ENCODE measurements around the gene UNC80. TPM values are rescaled to one million over a fixed set of nuclear protein-coding genes. Genes with fewer than 3 reads are reported as not detected.

The UNC80 gene
- total RNA-seq, 2 experiments from 2014 or later, result not detected

- Mint-ChIP-seq H3K27me3 (no peaks in the 10 kb centered on the region), H3K36me3 (no peaks in the 10 kb centered on the region), H3K4me3 (no peak overlapping the region), H3K27ac (no peak overlapping the region), H3K9me3 (no peaks in the 10 kb centered on the region), H3K4me1 (ENCODE audit: low read depth) (no peaks in the 10 kb centered on the region)
- POLR2A ChIA-PET, result no interaction called here
- DNase-seq, result no peak
- intact Hi-C loops (cut with micrococcal nuclease), result no loop called here
- CTCF ChIA-PET, result interaction anchor here (0.6 to 2.0 kb wide), 4 partner anchors 27 to 510 kb away, joined by 3 to 7 read pairs (median 3); no protein-coding TSS in a partner anchor
Observed at GRCh38 chr2:209933499-209934483, 162.2 kb downstream of the UNC80 start.

GRCh38 chr2:209936106-209936666, 164.6 kb downstream of the UNC80 start:
- intact Hi-C loops (cut with micrococcal nuclease), result no loop called here

GRCh38 chr2:209937893-209938292, 166.3 kb downstream of the UNC80 start:
- DNase-seq, result no peak
- ChIA-PET POLR2A (no interaction called here), CTCF (interaction anchor here (0.7 kb wide), 1 partner anchor 269 kb away, joined by 3 read pairs; no protein-coding TSS in a partner anchor)
- no peaks in the 10 kb centered on the region for H3K4me1 Mint-ChIP-seq (ENCODE audit: low read depth)
- intact Hi-C loops (cut with micrococcal nuclease), result no loop called here
- H3K4me3 Mint-ChIP-seq, result no peak overlapping the region
- no peaks in the 10 kb centered on the region for H3K9me3 Mint-ChIP-seq
- peaks cover 14% of the 10 kb centered on the region for H3K27me3 Mint-ChIP-seq
- H3K36me3 Mint-ChIP-seq, result no peaks in the 10 kb centered on the region
- H3K27ac Mint-ChIP-seq, result no peak overlapping the region

More at GRCh38 chr2:209936106-209936666, 164.6 kb downstream of the UNC80 start:
- no peak for DNase-seq
- H3K4me3 Mint-ChIP-seq, result no peak overlapping the region
- H3K9me3 Mint-ChIP-seq, result no peaks in the 10 kb centered on the region
- H3K27ac Mint-ChIP-seq, result no peak overlapping the region
- H3K36me3 Mint-ChIP-seq, result no peaks in the 10 kb centered on the region
- no peaks in the 10 kb centered on the region for H3K4me1 Mint-ChIP-seq (ENCODE audit: low read depth)
- ChIA-PET CTCF (no interaction called here), POLR2A (no interaction called here)
- H3K27me3 Mint-ChIP-seq, result peaks cover 10% of the 10 kb centered on the region

- CTCF ChIA-PET, result interaction anchor here (0.5 kb wide), 1 partner anchor 712 kb away, joined by 3 read pairs; no protein-coding TSS in a partner anchor
- no peaks in the 10 kb centered on the region for H3K9me3 Mint-ChIP-seq
- no peaks in the 10 kb centered on the region for H3K4me1 Mint-ChIP-seq (ENCODE audit: low read depth)
- no peak for DNase-seq
- no peaks in the 10 kb centered on the region for H3K36me3 Mint-ChIP-seq
- H3K4me3 Mint-ChIP-seq, result no peak overlapping the region
- POLR2A ChIA-PET, result no interaction called here
- peaks cover 14% of the 10 kb centered on the region for H3K27me3 Mint-ChIP-seq
- intact Hi-C loops (cut with micrococcal nuclease), result no loop called here
- no peak overlapping the region for H3K27ac Mint-ChIP-seq
Observed at GRCh38 chr2:209938906-209939305, 167.3 kb downstream of the UNC80 start.

GRCh38 chr2:209940936-209941335, 169.3 kb downstream of the UNC80 start:
- intact Hi-C loops (cut with micrococcal nuclease), result no loop called here
- CTCF ChIA-PET, result no interaction called here
- Mint-ChIP-seq H3K36me3 (no peaks in the 10 kb centered on the region), H3K27ac (no peak overlapping the region), H3K4me3 (no peak overlapping the region), H3K9me3 (no peaks in the 10 kb centered on the region), H3K4me1 (ENCODE audit: low read depth) (no peaks in the 10 kb centered on the region), H3K27me3 (peaks cover 14% of the 10 kb centered on the region)
- DNase-seq, result no peak
- POLR2A ChIA-PET, result no interaction called here

- Mint-ChIP-seq H3K4me1 (ENCODE audit: low read depth) (no peaks in the 10 kb centered on the region), H3K27me3 (peaks cover 17% of the 10 kb centered on the region), H3K9me3 (no peaks in the 10 kb centered on the region), H3K36me3 (no peaks in the 10 kb centered on the region), H3K27ac (no peak overlapping the region), H3K4me3 (no peak overlapping the region)
- no peak for DNase-seq
- ChIA-PET POLR2A (no interaction called here), CTCF (no interaction called here)
- intact Hi-C loops (cut with micrococcal nuclease), result no loop called here
Observed at GRCh38 chr2:209942426-209942825, 170.8 kb downstream of the UNC80 start.

GRCh38 chr2:209942936-209943605, 171.4 kb downstream of the UNC80 start:
- Mint-ChIP-seq H3K9me3 (no peaks in the 10 kb centered on the region), H3K4me3 (no peak overlapping the region), H3K27me3 (peaks cover 17% of the 10 kb centered on the region), H3K27ac (no peak overlapping the region), H3K4me1 (ENCODE audit: low read depth) (no peaks in the 10 kb centered on the region), H3K36me3 (no peaks in the 10 kb centered on the region)
- no peak for DNase-seq
- intact Hi-C loops (cut with micrococcal nuclease), result no loop called here
- ChIA-PET CTCF (interaction anchor here (1.1 to 1.2 kb wide), 2 partner anchors 18 to 20 kb away, joined by 3 read pairs; no protein-coding TSS in a partner anchor), POLR2A (no interaction called here)

- H3K36me3 Mint-ChIP-seq, result no peaks in the 10 kb centered on the region
- peaks cover 17% of the 10 kb centered on the region for H3K27me3 Mint-ChIP-seq
- intact Hi-C loops (cut with micrococcal nuclease), result no loop called here
- ChIA-PET CTCF (interaction anchor here (1.1 to 1.3 kb wide), 3 partner anchors 15 to 19 kb away, joined by 3 read pairs; no protein-coding TSS in a partner anchor), POLR2A (no interaction called here)
- H3K4me3 Mint-ChIP-seq, result no peak overlapping the region
- no peaks in the 10 kb centered on the region for H3K9me3 Mint-ChIP-seq
- no peak for DNase-seq
- no peak overlapping the region for H3K27ac Mint-ChIP-seq
- no peaks in the 10 kb centered on the region for H3K4me1 Mint-ChIP-seq (ENCODE audit: low read depth)
Observed at GRCh38 chr2:209943776-209944175, 172.1 kb downstream of the UNC80 start.

- Mint-ChIP-seq H3K36me3 (no peaks in the 10 kb centered on the region), H3K27me3 (peaks cover 5% of the 10 kb centered on the region), H3K27ac (no peak overlapping the region), H3K9me3 (no peaks in the 10 kb centered on the region), H3K4me1 (ENCODE audit: low read depth) (no peaks in the 10 kb centered on the region), H3K4me3 (no peak overlapping the region)
- POLR2A ChIA-PET, result no interaction called here
- CTCF ChIA-PET, result no interaction called here
- intact Hi-C loops (cut with micrococcal nuclease), result no loop called here
- DNase-seq, result no peak
Observed at GRCh38 chr2:209946539-209946938, 174.9 kb downstream of the UNC80 start.

GRCh38 chr2:209956271-209956670, 184.6 kb downstream of the UNC80 start:
- ChIA-PET CTCF (interaction anchor here (1.3 kb wide), 1 partner anchor 243 kb away, joined by 3 read pairs; no protein-coding TSS in a partner anchor), POLR2A (no interaction called here)
- Mint-ChIP-seq H3K27ac (no peak overlapping the region), H3K27me3 (peaks cover 14% of the 10 kb centered on the region), H3K36me3 (no peaks in the 10 kb centered on the region), H3K9me3 (no peaks in the 10 kb centered on the region), H3K4me1 (ENCODE audit: low read depth) (no peaks in the 10 kb centered on the region), H3K4me3 (no peak overlapping the region)
- no peak for DNase-seq
- intact Hi-C loops (cut with micrococcal nuclease), result no loop called here

GRCh38 chr2:209958016-209958415, 186.4 kb downstream of the UNC80 start:
- DNase-seq, result no peak
- H3K4me3 Mint-ChIP-seq, result no peak overlapping the region
- no peaks in the 10 kb centered on the region for H3K4me1 Mint-ChIP-seq (ENCODE audit: low read depth)
- no peak overlapping the region for H3K27ac Mint-ChIP-seq
- H3K36me3 Mint-ChIP-seq, result no peaks in the 10 kb centered on the region
- intact Hi-C loops (cut with micrococcal nuclease), result no loop called here
- H3K9me3 Mint-ChIP-seq, result no peaks in the 10 kb centered on the region
- CTCF ChIA-PET, result interaction anchor here (1.4 to 2.0 kb wide), 2 partner anchors 14 to 624 kb away, joined by 3 to 10 read pairs; no protein-coding TSS in a partner anchor
- POLR2A ChIA-PET, result no interaction called here
- H3K27me3 Mint-ChIP-seq, result peaks cover 5% of the 10 kb centered on the region

- Mint-ChIP-seq H3K4me1 (ENCODE audit: low read depth) (no peaks in the 10 kb centered on the region), H3K9me3 (no peaks in the 10 kb centered on the region), H3K27me3 (no peaks in the 10 kb centered on the region), H3K4me3 (no peak overlapping the region), H3K27ac (no peak overlapping the region), H3K36me3 (no peaks in the 10 kb centered on the region)
- no peak for DNase-seq
- CTCF ChIA-PET, result interaction anchor here (0.8 to 1.5 kb wide), 7 partner anchors 7 to 626 kb away, joined by 3 to 8 read pairs (median 3); no protein-coding TSS in a partner anchor
- POLR2A ChIA-PET, result no interaction called here
- intact Hi-C loops (cut with micrococcal nuclease), result loop anchor here (2.0 to 10.0 kb wide), 3 partner anchors 165 to 535 kb away; partner anchors contain the start of gene MAP2
Observed at GRCh38 chr2:209960045-209960444, 188.4 kb downstream of the UNC80 start.

All from activated CD4-positive, alpha-beta memory T cell treated with anti-CD3 and anti-CD28 coated beads for 36 hours (primary cell).